Endothelial cell (in vitro differentiated cells): Measurements from ENCODE around the gene P3H2. TPM values are rescaled to one million over a fixed set of nuclear protein-coding genes. Genes with fewer than 3 reads are reported as not detected.

ENCODE experiments used
- DNase-seq: peaks from one replicate; pipeline ENCODE4 v3.0.0; 2021; ENCODE audit warnings: low spot score
- H3K27ac Mint-ChIP-seq: one replicate; pipeline ENCODE4 v1.8.0; 2021; ENCODE audit warnings: mixed read lengths, inconsistent platforms; ENCODE audit not compliant: unreplicated experiment
- H3K27me3 Mint-ChIP-seq: one replicate; pipeline ENCODE4 v1.8.0; 2021; ENCODE audit warnings: mild to moderate bottlenecking, moderate library complexity, mixed read lengths, inconsistent platforms; ENCODE audit not compliant: unreplicated experiment
- H3K36me3 Mint-ChIP-seq: one replicate; pipeline ENCODE4 v1.8.0; 2021; ENCODE audit warnings: mild to moderate bottlenecking, low read depth, mixed read lengths, inconsistent platforms; ENCODE audit not compliant: unreplicated experiment
- H3K4me1 Mint-ChIP-seq: one replicate; pipeline ENCODE4 v1.8.0; 2021; ENCODE audit warnings: mild to moderate bottlenecking, mixed read lengths, inconsistent platforms; ENCODE audit not compliant: unreplicated experiment
- H3K4me3 Mint-ChIP-seq: one replicate; pipeline ENCODE4 v1.8.0; 2021; ENCODE audit warnings: mild to moderate bottlenecking, mixed read lengths, inconsistent platforms; ENCODE audit not compliant: unreplicated experiment
- H3K9me3 Mint-ChIP-seq: one replicate; pipeline ENCODE4 v1.8.0; 2021; ENCODE audit warnings: mixed read lengths, inconsistent platforms; ENCODE audit not compliant: unreplicated experiment
- total RNA-seq: library from RNA; stranded (reverse); fragmentation: NEBNext Ultra II Directional; extraction: Animal tissue kit (Norgen Biotek cat#: 25700); gene quantifications from one replicate; pipeline ENCODE4 v1.2.1, GENCODE V29; 2021; ENCODE audit not compliant: unreplicated experiment
- TF ChIP-seq, protein P1 (sequence below): fragments of 200-600 bp; sonication (generic); IDR thresholded peaks from one replicate; pipeline ENCODE4 v1.5.0; 2021; ENCODE audit warnings: antibody characterized with exemption; ENCODE audit not compliant: unreplicated experiment

P3H2 gene
- total RNA-seq, 1 donor from 2014 or later = 1.5 TPM

DNA sequence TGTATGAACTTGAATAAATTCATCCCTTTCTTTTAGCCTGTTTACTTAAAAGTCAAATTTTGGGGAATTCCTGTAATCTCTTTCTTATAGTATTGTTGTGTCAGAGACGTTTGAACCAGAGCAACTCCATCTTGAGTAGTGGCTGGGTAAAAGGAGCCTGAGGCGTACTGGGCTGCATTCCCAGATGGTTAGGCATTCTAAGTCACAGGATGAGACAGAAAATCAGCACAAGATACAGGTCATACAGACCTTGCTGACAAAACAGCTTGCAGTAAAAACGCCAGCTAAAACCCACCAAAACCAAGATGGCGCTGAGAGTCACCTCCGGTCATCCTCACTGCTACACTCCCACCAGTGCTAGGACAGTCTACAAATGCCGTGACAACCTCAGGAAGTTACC is 94.5 kb downstream of the P3H2 start:
- no peak for DNase-seq
- H3K27me3 Mint-ChIP-seq = no peaks in the 10 kb centered on the region
- no peaks in the 10 kb centered on the region for H3K36me3 Mint-ChIP-seq
- H3K27ac Mint-ChIP-seq = no peak overlapping the region
- H3K9me3 Mint-ChIP-seq = no peaks in the 10 kb centered on the region
- H3K4me3 Mint-ChIP-seq = no peak overlapping the region
- no peaks in the 10 kb centered on the region for H3K4me1 Mint-ChIP-seq
- TF ChIP-seq, protein P1, sequence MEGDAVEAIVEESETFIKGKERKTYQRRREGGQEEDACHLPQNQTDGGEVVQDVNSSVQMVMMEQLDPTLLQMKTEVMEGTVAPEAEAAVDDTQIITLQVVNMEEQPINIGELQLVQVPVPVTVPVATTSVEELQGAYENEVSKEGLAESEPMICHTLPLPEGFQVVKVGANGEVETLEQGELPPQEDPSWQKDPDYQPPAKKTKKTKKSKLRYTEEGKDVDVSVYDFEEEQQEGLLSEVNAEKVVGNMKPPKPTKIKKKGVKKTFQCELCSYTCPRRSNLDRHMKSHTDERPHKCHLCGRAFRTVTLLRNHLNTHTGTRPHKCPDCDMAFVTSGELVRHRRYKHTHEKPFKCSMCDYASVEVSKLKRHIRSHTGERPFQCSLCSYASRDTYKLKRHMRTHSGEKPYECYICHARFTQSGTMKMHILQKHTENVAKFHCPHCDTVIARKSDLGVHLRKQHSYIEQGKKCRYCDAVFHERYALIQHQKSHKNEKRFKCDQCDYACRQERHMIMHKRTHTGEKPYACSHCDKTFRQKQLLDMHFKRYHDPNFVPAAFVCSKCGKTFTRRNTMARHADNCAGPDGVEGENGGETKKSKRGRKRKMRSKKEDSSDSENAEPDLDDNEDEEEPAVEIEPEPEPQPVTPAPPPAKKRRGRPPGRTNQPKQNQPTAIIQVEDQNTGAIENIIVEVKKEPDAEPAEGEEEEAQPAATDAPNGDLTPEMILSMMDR = no peak

DNA sequence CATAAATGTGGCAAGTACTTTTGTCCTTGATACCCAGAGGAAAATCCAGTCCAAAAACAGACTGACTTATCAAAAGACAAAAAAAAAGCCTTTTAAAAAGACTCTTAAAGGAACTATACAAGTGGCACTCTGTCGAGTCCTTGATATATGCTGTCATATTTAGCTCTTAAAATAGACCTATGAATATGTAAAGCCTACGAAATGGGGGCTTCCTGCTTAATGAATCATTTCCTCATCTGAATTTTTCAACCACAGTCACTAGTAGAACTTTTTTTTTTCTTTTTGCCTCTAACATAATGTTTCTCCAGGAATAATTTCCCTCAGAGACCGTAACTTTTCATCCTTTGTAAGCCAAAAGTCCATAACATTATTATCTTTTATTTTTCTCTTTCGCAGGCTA is 95.8 kb downstream of the P3H2 start:
- no peaks in the 10 kb centered on the region for H3K36me3 Mint-ChIP-seq
- H3K27ac Mint-ChIP-seq = no peak overlapping the region
- TF ChIP-seq, protein P1 = no peak
- no peaks in the 10 kb centered on the region for H3K27me3 Mint-ChIP-seq
- H3K9me3 Mint-ChIP-seq = no peaks in the 10 kb centered on the region
- no peak overlapping the region for H3K4me3 Mint-ChIP-seq
- DNase-seq = no peak
- no peaks in the 10 kb centered on the region for H3K4me1 Mint-ChIP-seq

DNA sequence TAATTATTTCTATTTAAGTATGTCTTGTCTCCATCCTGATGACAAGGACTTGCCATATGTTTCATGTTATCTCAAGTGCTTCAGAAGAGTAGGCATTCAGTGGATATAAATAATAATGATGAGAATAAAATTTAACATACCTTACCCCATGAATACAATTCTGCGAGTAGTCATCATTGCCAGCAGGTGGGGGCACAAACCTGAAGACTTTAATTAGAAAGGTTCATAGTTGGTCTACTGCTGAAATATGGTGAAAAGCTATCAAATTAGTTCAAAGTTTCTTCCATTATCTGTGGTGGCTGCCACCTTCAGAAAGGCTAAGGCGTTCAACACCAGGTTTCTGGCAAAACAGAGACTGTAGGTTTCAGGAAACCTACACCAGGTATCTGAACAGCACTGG is 100.9 kb downstream of the P3H2 start:
- no peaks in the 10 kb centered on the region for H3K9me3 Mint-ChIP-seq
- H3K4me1 Mint-ChIP-seq = no peaks in the 10 kb centered on the region

DNA sequence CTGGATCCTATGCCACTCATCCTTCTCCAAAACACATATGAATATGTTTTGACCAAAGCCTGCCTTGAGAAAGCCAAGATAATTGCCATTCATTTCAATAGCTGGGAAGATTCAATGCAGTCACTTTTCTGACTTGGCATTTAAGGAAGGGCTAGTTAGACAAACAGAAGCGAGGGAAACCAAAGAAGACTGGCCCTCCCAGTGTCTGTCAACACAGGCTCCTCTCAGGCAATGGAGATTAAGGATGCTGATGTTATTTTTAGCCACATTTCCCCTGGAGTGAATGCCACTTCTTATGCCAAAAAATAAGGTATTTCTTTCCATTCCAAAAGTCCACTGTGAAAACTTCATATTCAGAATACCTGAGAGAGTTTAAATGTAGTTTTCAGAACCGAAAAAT is 101.7 kb downstream of the P3H2 start:
- Mint-ChIP-seq H3K27ac (no peak overlapping the region), H3K4me1 (no peaks in the 10 kb centered on the region), H3K4me3 (no peak overlapping the region)

More for the DNA sequence above, 100.9 kb downstream of the P3H2 start:
- no peaks in the 10 kb centered on the region for H3K27me3 Mint-ChIP-seq
- H3K27ac Mint-ChIP-seq = no peak overlapping the region
- TF ChIP-seq, protein P1 = no peak
- H3K4me3 Mint-ChIP-seq = no peak overlapping the region
- no peak for DNase-seq
- H3K36me3 Mint-ChIP-seq = no peaks in the 10 kb centered on the region

DNA sequence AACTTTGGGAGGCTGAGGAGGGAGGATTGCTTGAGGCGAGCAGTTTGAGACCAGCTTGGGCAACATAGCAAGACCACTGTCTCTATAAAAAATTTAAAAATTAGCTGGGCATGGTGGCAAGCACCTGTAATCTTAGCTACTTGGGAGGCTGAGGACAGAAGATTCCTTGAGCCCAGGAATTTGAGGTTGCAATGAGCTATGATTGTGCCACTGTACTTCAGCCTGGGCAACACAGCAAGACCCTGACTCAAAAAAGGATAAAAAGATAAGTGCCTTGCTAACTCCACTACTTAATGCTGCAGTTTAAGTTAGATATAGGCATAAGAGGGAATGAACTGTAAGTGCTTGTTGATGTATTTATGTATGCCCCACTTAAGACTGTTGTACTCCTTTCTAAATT is 102.2 kb downstream of the P3H2 start:
- TF ChIP-seq, protein P1 = no peak
- Mint-ChIP-seq H3K9me3 (no peaks in the 10 kb centered on the region), H3K27ac (no peak overlapping the region), H3K4me1 (no peaks in the 10 kb centered on the region), H3K27me3 (no peaks in the 10 kb centered on the region), H3K36me3 (no peaks in the 10 kb centered on the region), H3K4me3 (no peak overlapping the region)
- DNase-seq = no peak

More for the DNA sequence above, 101.7 kb downstream of the P3H2 start:
- H3K9me3 Mint-ChIP-seq = no peaks in the 10 kb centered on the region
- DNase-seq = no peak
- TF ChIP-seq, protein P1 = no peak
- H3K36me3 Mint-ChIP-seq = no peaks in the 10 kb centered on the region
- no peaks in the 10 kb centered on the region for H3K27me3 Mint-ChIP-seq
